NCI-H460 (cell line): ENCODE results near the gene NUDT22. TPM values are rescaled to one million over a fixed set of nuclear protein-coding genes. Genes with fewer than 3 reads are reported as not detected.
"Not testable (repeated sequence)": the region's sequence is repeated elsewhere in the genome, so short reads cannot be mapped to it uniquely, and the experiment has no call there.

Experiments used
- DNase-seq: peaks from one replicate; pipeline ENCODE4 v3.0.0-alpha.2; 2016; ENCODE audit warnings: low read depth; ENCODE audit errors: extremely low read depth
- total RNA-seq: library from RNA; depleted of rRNA; stranded (reverse); fragments of >200 nt; shearing (Covaris generic); gene quantifications from 2 replicates; pipeline ENCODE4 v1.2.3, GENCODE V29; 2014

Gene NUDT22
- total RNA-seq, 1 experiment from 2014 or later = 27.5 TPM

DNA sequence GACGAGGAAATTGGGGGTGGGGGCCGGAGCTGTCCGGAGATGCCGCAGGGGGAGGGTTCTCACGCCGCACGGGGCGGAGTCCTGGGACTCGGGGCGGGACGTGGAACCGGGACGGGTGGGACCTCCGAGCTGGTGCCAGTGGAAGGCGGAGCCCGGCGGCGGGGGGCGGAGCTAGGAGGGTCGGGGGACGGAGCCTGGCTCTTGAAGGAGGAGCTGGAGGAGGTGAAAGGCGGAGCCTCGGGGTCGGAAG lies 15.1 kb downstream of the NUDT22 start:
- peak; percentile 97 for DNase-seq

DNA sequence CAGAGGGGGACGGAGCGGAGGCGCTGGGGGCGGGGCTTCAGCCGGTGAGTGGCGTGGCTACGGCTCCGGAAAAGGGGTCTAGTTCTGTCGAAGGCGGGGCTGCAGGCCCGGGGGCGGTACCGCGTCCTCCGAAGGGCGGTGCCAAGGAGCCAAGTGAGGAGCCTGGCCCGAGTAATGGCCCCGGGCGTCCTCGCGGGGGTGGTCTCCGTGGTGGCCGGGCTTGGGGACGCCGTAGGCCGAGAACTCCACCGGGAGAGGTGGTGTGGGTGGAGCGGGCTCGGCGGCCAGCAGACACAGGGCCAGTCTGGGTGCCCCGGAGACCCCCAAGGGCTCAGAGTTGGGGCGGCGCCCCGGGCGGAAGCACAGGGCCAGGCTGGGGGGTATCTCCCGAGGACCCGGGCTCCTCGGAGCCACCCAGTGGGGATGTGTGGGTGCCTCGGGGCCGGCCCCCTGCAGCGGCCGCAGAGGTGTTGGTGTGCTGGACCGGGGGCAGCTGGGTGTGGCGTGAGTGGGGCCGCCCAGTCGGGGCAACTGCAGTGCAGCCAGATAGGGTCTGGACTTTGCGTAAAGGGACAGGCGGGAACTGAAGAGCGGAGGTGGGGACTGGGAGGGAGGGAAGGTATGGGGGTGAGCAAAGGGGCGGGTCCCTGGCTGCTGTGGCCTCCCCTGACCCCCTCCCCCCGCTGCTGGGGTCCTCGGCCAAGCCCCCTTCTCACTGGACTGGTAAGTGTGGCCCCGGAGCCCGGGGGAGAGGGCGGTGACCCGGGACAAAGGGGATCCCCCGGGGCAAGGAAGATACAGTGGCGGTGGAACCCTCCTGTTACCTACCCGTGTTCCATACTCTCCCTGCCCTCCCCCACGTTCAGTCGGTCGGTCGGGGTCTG lies 15.7 kb downstream of the NUDT22 start:
- no peak for DNase-seq

DNA sequence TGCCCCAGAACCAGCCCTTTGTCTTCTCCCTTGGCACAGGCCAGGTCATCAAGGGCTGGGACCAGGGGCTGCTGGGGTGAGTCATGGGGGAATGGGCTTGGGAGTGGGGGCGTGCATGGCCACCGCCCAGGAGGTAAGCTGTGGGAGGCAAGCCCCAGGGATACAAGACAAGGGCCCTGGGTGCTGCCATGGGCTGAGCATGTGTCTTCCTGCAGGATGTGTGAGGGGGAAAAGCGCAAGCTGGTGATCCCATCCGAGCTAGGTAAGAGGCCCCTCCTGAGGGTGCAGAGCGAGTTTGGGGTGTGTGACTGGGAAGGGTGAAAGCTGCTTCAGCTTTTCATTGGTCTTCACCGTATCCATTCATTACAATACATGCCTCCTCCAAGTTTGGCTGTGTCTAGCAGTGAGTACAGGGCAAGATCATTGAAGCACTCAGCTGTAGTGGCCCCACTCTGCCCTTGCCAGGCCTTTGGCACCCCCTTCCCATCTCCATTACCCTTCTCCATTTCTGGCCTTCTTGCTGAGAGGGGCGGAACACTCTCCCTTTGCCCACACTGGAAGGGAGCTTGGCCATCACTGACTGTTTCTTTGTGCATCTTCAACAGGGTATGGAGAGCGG lies 17.3 kb downstream of the NUDT22 start:
- no peak for DNase-seq

DNA sequence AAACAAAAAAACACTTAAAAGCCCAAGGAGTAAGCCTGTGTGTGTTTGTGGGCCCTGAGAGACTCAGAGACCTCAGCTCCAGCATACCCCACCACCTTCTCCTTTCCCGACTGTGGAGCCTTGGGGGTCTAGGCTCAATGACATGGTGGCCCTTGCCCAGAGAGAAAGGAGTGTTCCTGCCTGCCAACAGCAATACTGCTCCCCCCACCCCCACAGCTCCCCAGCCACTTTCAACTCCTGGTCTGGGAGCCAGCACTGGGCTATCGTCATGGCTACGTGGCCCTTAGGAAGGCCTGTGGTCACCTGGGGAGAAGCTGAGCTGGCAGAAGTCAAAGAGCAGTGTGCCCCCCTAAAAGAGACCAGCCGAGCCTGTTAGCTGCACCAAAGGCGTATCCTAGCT lies 18.0 kb downstream of the NUDT22 start:
- no peak for DNase-seq

DNA sequence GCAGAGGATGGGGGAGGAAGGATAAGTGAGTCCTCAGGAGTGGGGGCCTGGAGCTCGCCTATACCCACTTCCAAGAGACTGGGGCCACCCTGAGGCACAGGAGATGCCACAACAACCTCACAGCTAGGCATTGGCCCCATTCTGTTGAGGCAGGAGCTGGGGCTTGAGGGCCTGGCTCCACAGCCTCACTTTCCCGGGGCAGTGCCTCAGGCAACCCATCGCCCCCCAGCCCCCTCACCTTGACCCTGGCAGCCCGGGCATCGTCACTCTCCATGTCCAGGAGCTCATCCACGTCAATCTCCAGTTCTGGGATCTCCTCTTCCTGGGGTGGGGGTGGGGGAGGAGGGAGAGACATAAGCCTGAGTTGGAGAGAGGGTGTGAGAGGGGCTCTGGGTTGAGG lies 18.9 kb downstream of the NUDT22 start:
- DNase-seq = no peak

DNA sequence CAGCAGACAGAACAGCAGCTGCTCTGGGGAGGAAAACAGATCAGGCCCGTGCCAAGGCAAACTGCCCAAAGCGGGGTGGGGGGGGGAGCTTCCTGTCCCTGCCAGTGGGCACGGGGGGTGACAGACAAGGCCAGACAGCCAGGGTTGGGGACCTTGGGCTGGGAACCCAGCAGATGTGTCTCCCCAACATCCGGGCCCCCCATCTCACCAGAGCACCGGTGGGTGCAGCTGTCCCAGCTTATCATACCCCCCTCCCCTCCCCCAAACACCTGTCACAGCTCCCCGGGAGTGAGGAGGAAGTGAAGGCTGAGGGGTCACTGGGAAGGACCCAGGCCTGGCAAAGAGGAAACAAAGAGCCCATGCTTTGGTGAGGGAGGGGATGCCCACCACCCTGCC lies 19.3 kb downstream of the NUDT22 start:
- DNase-seq = no peak

DNA sequence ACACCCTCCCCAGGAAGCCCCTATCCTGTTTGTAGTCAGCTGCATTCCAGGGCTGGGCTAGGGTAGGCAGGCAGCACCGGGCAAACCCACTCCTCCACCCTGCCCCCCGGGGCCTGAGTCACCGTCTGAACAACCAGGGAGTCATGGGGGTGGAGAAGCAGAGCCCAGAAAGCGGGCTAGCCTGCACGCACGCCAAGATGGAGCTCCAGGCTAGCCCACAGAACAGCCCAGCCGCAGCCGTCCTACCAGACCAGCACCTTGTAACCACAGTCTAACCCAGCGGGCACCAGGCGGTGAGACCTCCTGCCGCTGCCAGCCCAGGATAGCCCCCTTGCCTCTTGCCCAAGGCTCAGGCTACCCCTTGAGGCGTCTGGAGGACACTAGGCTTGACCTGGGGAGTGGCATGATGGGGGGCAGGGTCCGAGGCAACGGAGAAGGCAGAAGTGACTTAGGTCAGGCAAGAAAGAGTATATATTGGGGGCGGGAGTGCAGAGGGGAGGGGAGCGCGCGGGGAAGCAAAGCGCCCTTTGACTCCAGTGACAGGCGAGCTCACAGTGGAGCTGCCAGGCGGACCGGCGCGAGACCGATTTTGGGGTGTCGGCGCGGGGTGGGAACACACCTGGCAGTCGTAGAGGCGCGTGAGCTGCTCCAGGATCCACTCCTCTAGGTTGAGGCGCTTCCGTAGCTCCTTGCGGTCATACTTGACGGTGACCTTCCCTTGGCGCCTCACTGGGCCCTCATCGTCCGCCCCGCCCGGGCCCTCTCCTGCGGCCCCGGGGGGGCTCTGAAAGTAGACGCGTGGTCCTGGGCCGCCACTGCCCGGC lies 19.9 kb downstream of the NUDT22 start:
- DNase-seq = peak; percentile 80

DNA sequence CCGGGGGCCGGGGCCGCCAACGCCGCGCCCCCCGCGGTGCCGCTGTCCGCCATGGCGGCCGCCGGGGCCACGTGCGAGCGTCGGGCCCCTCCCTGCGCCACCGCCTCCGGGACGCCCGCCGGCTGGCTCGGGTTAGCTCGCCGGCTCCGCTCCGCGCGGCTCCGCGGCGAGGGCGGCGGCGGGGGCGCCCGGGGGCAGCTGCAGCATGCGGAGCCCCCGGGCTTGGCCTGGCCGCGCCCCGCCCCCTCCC lies 20.5 kb downstream of the NUDT22 start:
- not testable (repeated sequence) for DNase-seq

DNA sequence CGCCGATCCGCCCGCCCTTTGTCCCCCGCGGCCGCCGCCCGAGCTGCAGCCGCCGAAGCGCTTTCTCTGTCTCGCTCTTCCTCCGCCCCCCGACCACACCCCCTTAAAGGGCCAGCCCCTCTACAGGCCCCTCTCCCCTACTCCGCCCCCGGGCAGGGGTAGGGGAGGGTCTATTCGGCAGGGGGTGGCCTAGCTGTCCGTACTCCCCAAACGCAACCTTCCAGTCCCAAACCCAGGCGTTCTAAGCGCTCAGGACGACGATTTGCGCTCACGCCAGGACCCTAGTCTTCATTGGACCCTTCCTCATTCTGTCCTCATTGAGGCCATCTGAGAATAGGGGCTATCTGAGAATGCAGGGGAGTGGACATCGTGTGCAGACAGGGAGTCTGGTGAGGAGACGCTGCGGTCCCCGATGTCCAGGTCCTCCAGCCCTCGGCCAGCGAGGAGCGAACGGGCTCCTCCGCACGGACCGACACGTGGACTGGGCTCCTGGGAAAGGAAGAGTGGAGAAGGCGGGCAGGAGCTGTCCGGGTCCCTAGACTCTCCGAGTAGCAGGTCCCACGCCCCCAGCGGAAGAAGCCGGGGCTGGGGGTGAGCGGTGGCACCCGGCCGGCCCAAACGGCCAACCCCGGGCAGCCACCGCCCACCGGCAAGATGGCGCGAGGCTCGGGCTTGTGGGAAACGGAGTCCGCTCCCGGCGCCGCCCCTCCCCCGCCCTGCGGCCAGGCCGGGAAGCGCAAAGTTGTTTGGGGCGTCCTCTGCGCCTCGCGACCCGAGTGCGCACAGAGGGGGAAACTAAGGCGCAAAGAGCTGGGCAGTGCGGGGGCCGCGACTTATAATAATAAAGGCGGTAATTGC lies 21.0 kb downstream of the NUDT22 start, which contains the start of gene PPP1R14B:
PPP1R14B (minus strand) TSS at position 73 of the 858 bp plus-strand sequence. CDS start 270 bp downstream, outside the sequence.
- peak; percentile 76 for DNase-seq

DNA sequence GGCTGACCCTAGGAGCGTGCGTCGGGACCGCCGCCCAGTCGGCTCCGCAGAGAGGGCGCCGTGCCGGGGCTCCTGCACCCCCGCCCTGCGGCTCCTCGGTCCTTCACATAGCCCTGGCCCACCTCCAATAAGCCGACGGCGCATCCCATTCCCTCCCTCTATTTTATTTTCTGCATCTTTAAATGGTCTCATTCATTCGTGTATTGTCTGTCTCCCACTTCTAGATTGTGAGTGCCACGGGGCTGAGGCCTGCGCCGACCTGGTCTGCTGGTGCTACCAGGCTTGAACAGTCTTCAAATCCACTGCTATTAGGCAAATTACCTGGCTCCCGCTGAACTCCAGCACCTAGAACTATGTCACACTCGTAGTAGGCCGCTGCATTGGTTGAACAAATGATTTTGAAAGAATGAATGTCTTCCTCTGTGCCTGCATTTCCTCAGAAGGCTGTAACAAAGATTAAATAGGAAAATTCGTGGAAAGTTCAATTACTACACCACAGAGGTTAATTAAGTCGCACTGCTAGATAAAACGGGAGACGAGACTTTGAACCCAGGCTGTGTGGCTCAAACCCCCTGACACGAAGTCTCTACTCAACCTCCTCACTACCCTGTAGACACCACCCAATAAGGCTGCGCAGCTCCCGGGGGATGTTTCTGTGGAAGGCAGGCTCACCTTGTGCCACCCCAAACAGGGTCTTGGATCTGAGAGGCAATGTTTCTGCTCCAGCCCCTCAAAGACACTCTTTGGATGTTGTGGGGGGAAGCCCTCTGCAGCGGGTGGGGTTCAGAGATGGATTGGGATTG lies 21.9 kb downstream of the NUDT22 start:
- no peak for DNase-seq

DNA sequence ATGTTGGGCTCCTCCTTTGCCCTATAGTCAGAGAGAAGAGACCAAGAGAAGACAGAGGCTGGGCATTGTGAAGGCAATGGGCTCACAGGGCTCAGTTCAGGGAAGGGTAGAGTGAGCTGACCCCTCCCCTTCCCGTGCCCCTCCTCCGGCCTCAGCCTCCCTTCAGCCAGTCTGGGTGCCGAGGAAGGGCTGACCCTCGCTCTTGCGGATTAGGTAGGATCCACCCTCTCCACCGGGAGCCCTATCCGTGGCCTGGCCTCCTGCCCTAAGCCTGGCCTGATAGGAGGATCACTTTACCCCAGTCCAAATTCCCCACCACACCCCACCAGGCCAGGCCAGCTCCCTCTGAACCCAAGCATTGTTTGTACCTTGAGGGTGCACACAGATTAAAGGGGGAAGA lies 22.5 kb downstream of the NUDT22 start:
- no peak for DNase-seq

DNA sequence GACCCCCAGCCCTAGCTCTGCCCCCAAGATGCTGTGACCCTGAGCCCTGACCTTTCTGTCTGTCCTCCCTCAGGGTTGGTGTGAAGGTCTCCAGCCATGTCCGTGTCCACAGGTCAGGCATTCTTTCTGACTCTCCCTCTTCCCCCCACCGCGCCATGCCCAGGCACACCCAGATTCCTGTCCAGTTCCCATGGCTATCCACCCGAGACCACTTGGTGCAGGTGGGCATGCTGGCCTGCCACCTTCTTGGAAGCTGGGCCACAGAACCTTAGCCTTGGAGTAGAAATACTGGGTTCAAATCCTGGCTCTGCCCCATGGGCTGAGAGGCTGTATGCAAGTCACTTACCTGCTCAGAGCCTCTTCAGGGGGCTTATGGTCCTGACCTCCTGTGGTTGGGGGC lies 23.0 kb downstream of the NUDT22 start:
- DNase-seq = no peak

DNA sequence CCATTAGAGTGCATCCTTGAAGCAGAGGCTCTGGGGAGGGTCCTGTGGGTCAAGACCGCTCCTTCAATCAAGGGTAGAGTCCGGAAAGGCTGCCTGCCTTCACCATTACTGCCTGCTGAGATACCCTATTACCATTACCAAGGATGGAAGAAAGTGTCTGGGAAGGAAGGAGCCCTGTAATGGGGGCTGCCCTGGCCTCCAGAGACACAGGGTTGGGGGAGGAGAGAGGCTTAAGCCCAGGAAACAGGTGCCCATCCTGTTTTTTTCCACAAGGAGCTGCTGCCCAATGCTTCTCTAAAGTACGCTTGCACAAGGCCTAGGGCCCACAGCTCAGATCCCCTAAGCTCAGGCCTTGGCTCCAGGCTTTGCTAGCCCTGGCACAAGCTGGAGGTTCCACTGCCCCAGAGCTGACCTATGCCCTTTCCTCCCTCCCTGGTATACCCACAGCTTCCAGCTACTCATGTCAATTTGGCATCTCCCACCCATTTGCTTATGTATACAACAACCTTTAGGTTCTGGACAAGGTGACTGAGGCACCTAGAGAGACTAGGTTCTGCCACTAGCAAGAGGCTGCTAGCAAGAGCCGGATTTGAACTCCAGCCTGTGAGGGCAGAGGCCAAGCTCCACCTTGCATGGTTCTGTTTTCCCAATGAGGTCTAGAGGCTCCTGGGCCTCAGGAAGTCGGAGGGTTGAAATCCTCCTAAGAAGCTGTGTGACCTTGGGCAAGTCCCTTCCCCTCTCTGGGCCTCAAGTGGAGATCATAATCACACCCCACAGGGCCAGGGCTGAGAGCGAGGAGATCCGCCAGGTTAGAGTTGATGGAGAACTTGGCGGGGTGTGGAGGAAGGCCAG lies 23.7 kb downstream of the NUDT22 start:
- no peak for DNase-seq

DNA sequence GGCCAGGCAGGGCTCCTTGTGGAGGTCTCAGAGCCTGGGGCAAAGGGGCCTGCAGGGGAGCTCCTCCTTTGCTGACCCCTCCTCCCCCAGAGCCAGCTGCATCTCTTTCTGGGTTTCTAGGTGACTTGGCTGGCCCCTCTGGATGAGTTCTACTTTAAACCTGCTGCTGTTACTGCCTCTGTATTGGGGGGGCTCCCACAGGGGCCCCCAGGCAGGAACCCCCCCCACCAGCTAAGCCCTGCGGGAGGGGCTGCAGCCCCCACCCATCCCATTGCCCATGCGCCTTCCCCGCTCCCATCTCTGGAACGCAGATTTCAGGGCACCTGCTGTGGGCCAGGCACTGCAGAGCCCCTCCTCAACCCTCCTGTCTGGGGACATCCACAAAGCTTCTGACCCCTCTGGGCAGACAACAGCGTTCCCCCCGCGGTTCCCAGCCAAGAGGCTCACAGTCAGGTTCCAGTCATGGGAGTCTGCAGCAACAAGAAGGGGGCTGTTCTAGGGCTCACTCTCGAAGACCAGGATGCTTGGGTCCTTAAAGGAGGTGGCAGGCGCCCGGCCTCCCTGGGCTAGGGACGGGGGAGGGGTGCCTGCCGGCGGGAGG lies 24.4 kb downstream of the NUDT22 start:
- no peak for DNase-seq

DNA sequence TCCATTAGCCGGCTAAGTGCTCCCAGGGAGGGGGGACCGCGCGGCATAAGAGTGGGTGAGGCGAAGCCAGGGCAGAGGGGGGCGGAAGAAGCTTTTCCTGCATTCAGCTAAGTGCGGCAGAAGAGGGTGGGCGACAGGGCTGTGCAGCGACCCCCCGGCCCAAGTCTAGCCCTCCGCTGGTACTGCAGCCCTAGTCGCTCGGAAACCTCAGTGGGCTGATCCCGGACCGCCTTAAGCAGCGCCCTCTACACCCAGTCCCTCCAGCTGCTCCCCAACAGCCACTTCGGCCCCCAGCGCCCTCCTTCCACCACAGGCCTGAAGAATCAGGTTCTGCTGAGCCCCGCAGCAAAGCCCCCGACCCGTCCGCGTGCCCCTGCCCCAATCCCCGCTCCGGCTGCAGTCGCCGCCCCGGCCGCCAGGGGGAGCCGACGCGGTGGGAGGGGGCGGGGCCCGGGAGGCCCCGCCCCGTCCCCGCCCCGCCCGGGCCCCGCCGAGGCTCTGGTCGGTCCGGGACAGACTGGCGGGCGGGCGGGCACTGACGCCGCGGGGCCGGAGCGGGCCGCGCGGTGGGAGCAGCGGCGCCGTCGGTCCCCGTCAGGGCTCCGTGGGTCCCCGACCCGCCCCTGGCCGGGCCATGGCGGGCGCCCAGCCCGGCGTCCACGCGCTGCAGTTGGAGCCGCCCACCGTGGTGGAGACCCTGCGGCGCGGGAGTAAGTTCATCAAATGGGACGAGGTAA lies 25.1 kb downstream of the NUDT22 start, which contains the start of gene PLCB3:
PLCB3 (plus strand) TSS at position 515 of the 737 bp plus-strand sequence; CDS start at position 635, 120 bp downstream.
- DNase-seq = no peak

DNA sequence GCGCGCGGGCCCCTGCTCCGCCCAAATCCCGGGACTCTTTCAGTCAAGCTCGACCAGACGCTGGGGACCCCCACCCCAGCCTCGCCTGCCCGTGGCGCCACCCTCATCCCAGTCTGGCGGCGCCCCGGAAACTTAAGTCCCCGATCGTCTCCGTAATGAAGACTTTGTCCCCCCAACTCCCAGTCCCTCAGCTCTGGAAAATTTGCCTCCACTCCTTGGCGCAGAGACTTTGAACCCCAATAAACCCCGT lies 25.6 kb downstream of the NUDT22 start:
- DNase-seq = no peak

DNA sequence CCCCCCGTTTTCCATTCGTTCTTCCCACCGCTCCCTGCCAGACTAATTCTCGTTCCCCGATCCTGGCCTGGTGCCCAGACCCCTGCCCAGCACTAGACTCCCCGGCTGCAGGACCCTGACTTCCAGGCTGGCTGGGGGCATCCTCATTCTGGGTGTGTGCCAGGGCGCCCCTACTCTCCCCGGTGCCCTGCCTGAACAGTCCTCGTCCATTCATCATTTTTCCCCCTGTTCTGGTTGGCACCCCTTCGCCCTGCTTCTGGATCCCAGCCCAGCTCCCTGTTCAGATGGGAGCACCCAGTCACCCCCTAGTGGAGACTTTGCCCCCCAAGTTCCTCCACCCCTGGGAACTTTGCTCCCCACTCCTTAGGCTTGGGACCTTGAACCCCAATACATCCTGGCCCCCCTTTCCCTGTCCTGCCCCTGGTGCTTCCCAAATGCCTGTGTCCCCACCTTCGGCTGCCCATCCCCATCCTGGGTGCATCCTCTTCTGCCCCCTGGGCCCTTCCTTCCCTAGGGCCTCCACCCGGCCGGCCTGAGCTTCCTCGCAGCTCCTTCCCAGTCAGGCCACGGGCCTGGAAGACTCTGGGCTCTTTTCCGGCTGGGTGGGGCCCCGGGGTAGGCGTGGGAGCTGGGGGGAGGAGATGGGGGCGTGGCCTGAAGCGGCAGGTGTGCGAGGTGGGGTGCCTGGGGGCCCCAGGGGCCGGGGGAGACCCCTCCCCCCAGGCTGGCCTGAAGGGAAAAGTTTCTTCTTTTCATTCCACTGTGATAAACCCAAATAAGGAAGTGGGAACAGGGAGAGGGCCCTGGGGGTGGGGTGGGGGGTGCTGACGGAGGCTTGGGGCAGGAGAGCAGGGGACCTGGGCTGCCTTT lies 26.2 kb downstream of the NUDT22 start:
- DNase-seq = no peak
